GM19372 (cell line): ENCODE results near the gene CACNA1E.

ENCODE experiments used
- ATAC-seq: cut with Tn5 transposase; IDR thresholded peaks from one replicate; pipeline ENCODE4 v1.9.1; 2021; ENCODE audit warnings: mild to moderate bottlenecking, low read depth, moderate library complexity; ENCODE audit not compliant: unreplicated experiment

CACNA1E gene

GRCh38 chr1:181626279-181626938, 143.1 kb downstream of the CACNA1E start:
- no peak for ATAC-seq

GRCh38 chr1:181630398-181630797, 147.1 kb downstream of the CACNA1E start:
- no peak for ATAC-seq

GRCh38 chr1:181630838-181631237, 147.5 kb downstream of the CACNA1E start:
- ATAC-seq, result no peak

GRCh38 chr1:181632492-181632891, 149.2 kb downstream of the CACNA1E start:
- ATAC-seq, result no peak

- no peak for ATAC-seq
Observed at GRCh38 chr1:181632960-181633359, 149.6 kb downstream of the CACNA1E start.

- ATAC-seq, result no peak
Observed at GRCh38 chr1:181635110-181635509, 151.8 kb downstream of the CACNA1E start.

GRCh38 chr1:181637998-181638397, 154.7 kb downstream of the CACNA1E start:
- no peak for ATAC-seq

GRCh38 chr1:181640956-181641355, 157.6 kb downstream of the CACNA1E start:
- ATAC-seq, result no peak

- no peak for ATAC-seq
Observed at GRCh38 chr1:181643631-181644030, 160.3 kb downstream of the CACNA1E start.

- ATAC-seq, result no peak
Observed at GRCh38 chr1:181645171-181645570, 161.9 kb downstream of the CACNA1E start.

GRCh38 chr1:181646710-181647109, 163.4 kb downstream of the CACNA1E start:
- no peak for ATAC-seq

- ATAC-seq, result no peak
Observed at GRCh38 chr1:181647314-181648035, 164.2 kb downstream of the CACNA1E start.

- no peak for ATAC-seq
Observed at GRCh38 chr1:181651276-181651675, 168.0 kb downstream of the CACNA1E start.

- no peak for ATAC-seq
Observed at GRCh38 chr1:181655756-181656155, 172.4 kb downstream of the CACNA1E start.

- no peak for ATAC-seq
Observed at GRCh38 chr1:181656491-181656890, 173.2 kb downstream of the CACNA1E start.

- no peak for ATAC-seq
Observed at GRCh38 chr1:181658581-181658980, 175.3 kb downstream of the CACNA1E start.

- ATAC-seq, result no peak
Observed at GRCh38 chr1:181659321-181659957, 176.1 kb downstream of the CACNA1E start.

- no peak for ATAC-seq
Observed at GRCh38 chr1:181660621-181661020, 177.3 kb downstream of the CACNA1E start.

GRCh38 chr1:181661569-181661968, 178.3 kb downstream of the CACNA1E start:
- no peak for ATAC-seq

GRCh38 chr1:181662606-181663005, 179.3 kb downstream of the CACNA1E start:
- ATAC-seq, result no peak

GRCh38 chr1:181664543-181664942, 181.2 kb downstream of the CACNA1E start:
- no peak for ATAC-seq

GRCh38 chr1:181669246-181669645, 185.9 kb downstream of the CACNA1E start:
- no peak for ATAC-seq
